Measurements from ENCODE around the gene CHAF1B. TPM values are rescaled to one million over a fixed set of nuclear protein-coding genes. Genes with fewer than 3 reads are reported as not detected.
"Not testable (repeated sequence)": the region's sequence is repeated elsewhere in the genome, so short reads cannot be mapped to it uniquely, and the experiment has no call there.

The CHAF1B gene
- total RNA-seq, 1 donor from 2014 or later = 3.3 TPM

DNA sequence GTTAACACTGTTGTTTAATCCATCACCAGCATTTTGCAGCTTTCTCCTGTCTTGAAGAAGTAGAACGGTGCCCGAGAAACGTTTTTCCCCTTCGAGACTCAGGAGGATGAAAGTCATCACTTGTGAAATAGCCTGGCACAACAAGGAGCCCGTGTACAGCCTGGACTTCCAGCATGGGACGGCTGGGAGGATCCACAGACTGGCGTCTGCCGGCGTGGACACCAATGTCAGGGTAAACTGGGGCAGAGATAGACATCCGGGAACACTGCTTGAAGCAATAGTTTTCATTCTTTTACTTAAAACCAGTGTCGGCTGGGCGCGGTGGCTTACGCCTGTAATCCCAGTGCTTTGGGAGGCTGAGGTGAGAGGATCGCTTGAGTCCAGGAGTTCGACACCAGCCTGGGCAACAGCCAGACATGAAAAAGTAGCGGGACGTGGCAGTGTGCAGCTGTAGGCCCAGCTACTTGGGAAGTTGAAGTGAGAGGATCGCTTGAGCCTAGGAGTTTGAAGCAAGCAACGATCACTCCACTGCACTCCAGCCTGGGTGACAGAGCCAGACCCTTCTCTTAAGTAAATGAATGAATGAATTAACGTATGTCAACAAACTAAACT is 945 bp downstream of the CHAF1B start:
- DNase-seq (ENCODE audit: extremely low read depth, low read depth, low spot score) = no peak

DNA sequence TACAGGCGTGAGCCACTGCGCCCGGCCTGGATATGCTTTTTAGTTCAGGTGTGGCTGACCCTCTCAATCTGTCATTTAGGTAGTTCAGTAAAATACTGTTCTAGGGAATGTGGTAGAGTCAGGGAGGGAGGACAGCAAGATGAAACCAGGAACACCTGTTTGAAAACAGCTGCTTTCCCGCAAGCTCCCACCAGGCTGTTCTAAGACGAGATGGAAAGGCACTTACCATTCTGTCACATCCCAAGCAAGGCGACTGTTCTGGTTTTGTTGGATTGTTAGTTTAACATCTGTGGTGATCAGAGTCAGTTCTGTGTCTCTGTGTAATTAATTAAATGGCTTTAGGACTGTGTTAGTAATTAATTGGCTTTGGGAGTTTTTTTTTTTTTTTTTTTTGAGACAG is 2.9 kb downstream of the CHAF1B start:
- DNase-seq (ENCODE audit: extremely low read depth, low read depth, low spot score) = no peak

DNA sequence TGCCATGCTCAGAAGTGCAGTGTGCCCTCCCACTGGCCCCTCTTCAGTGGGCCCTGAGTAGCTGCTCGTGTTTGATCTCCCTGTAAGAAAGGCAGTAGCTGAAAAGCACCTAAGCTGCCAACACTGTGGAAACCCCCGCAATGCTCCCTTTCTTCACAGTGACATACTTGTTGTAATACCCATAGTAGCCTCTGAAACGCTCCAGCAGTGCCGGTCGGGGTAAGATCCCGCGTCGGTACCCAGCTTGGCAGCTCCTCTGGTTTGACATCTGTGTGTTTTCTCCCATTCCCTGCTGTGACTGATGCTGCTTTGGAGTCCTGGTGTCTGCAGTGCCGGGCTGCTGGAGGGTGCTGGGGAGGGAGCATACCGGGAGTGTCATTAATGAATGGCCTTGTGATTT is 3.6 kb downstream of the CHAF1B start:
- no peak for DNase-seq (ENCODE audit: extremely low read depth, low read depth, low spot score)

DNA sequence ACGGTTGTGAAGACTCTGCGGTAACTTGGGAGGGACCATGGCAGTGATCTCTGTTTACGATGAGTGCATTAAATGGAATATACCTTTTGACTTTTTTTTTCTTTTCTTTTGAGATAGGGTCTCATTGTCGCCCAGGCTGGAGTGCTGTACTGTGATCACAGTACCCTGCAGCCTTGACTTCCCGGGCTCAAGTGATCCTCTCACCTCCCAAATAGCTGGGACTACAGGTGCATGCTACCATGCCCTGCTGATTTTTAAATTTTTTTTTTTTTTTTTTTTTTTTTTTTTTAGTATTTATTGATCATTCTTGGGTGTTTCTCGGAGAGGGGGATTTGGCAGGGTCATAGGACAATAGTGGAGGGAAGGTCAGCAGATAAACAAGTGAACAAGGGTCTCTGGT is 6.5 kb downstream of the CHAF1B start:
- not testable (repeated sequence) for DNase-seq (ENCODE audit: extremely low read depth, low read depth, low spot score)

DNA sequence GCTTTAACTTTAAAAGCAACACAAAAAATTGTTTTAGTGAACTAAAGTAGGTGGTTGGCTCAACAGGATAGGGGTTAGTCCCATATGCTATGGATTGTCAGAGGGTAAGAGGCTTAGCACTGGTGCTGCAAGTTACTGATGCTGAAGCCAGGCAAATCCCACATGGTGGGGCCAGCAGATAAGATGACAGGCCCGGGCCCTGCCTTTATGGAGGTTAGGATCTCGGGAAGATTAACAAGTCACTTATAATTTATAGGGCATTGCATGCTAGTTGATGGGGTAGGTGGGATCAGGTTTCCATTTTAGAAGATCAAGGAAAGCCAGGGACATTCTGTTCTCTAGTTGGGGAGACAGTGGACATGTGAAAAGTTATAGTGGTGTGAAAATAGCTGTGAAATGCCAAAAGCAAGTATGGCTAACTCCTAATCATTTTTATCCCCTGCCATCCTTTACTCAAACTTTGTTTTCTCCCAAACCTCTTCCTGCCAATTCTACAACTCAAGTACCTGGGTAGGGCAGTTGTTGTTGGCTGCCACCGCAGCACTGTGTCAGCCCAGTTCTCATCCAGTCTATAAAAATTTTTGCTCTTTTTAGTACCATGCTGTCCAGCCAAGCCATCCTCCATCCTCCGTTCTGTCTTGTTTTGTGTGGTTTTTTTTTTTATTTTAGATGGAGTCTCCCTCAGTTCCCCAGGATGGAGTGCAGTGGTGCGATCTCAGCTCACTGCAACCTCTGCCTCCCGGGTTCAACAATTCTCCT is 10.3 kb downstream of the CHAF1B start:
- DNase-seq (ENCODE audit: extremely low read depth, low read depth, low spot score) = no peak

DNA sequence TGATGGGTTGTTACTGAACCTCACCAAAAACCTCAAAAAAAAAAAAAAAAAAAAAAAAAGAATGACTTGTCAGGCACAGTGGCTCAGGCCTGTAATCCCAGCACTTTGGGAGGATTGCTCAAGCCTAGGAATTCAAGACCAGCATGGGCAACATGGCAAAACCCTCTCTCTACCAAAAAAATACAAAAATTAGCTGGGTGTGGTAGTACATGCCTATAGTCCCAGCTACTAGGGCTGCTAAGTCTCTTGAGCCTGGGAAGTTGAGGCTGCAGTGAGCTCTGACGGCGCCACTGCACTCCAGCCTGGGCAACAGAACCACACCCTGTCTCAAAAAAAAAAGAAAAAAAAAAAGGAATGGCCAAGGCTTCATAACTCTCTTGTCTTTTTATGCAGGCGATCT is 11.1 kb downstream of the CHAF1B start:
- DNase-seq (ENCODE audit: extremely low read depth, low read depth, low spot score) = no peak

DNA sequence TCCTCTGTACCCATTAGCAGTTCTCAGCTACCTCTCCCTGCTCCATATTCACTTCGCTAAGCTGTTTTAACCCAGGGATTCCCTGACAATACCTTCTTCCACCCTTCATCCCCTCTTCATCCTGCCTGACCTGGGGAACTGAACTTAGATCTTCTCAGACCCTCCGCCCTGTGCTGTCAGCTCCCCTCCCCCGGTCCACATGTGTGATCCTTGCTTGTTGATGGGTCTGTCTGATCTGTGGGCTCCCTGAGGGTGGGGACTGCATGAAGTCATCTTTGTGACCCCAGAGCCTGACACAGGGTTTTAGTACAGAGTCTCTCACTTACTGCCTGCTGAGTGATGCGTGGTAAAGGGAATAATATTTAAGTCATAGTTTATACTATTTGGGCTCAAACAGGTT is 11.8 kb downstream of the CHAF1B start:
- no peak for DNase-seq (ENCODE audit: extremely low read depth, low read depth, low spot score)

DNA sequence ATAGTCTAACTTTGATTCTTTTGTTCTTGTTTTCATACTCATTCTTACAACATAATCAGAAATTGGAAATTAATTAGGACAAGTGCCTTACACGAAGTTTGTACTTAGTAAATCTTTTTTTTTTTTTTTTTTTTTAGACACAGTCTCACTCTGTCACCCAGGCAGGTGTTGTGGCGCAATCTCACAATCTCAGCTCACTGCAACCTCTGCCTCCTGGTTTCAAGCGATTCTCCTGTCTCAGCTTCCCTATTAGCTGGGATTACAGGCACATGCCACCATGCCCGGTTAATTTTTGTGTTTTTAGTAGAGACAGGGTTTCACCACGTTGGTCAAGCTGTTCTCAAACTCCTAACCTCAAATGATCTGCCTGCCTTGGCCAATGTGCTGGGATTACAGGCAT is 12.4 kb downstream of the CHAF1B start:
- no peak for DNase-seq (ENCODE audit: extremely low read depth, low read depth, low spot score)

DNA sequence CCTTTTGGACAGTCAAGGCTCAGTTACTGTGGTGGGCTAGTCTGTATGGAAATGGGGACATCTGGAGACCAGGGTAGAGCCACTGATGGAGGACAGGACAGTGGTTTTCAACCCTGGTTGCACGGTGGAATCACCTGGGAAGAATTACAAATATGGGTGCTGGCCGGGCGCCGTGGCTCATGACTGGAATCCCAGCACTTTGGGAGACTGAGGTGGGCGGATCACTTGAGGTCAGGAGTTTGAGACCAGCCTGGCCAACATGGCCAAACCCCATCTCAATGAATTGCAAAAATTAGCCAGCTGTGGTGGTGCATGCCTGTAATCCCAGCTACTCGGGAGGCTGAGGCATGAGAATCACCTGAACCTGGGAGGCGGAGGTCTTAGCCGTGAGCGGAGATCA is 14.5 kb downstream of the CHAF1B start:
- DNase-seq (ENCODE audit: extremely low read depth, low read depth, low spot score) = not testable (repeated sequence)

DNA sequence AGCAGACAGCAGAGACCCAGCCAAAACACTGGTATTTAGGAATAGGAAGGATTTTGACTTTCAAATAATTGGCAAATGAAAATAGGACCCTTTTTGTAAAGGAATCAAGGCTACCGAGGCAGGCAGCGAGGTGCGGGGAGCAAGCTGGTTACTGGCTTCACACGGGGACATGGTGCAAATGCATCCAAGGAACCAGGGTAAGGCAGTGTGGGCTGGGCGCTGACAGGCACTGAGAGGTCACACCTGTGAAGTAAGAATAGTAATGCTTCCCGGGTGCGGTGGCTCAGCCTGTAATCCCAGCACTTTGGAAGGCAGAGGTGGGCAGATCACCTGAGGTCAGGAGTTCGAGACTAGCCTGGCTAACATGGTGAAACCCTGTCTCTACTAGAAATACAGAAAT is 15.5 kb downstream of the CHAF1B start:
- DNase-seq (ENCODE audit: extremely low read depth, low read depth, low spot score) = no peak

DNA sequence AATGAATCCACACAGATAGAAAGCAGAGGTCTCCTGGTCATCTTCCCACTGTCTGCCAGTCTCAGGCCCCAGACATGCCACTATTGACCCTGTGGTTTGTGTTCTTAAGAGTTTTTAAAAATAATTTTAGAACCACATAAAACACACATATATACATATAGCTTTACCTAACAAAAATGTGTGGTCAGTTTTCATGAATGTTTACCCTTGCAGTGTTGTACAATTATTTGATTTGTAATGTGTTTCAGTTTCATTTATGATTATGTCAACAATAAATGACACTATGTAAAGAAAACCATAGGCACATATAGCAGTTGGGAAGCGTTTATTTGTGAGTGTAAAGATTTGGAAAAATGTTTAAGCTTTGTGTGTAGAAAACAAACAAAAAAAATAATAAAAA is 17.1 kb downstream of the CHAF1B start:
- no peak for DNase-seq (ENCODE audit: extremely low read depth, low read depth, low spot score)

DNA sequence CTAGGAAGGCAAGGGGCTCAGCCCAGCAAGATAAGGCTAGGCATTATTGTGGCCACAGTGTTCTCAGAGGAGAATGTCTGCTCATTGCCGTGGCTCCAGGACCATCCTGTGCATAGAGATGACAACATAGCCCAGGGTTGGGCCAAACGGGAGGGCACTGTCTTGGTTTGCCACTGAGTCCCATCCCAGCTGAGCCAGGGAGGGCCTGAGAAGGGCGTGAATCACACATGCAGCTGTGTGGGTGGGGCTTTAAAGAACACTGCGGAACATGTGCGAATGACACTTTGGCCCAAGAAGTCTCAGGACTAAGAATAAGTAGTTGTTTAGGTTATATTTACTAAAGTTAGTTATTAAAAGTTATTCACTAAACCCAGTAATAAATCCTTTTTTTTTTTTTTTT is 18.5 kb downstream of the CHAF1B start:
- no peak for DNase-seq (ENCODE audit: extremely low read depth, low read depth, low spot score)

DNA sequence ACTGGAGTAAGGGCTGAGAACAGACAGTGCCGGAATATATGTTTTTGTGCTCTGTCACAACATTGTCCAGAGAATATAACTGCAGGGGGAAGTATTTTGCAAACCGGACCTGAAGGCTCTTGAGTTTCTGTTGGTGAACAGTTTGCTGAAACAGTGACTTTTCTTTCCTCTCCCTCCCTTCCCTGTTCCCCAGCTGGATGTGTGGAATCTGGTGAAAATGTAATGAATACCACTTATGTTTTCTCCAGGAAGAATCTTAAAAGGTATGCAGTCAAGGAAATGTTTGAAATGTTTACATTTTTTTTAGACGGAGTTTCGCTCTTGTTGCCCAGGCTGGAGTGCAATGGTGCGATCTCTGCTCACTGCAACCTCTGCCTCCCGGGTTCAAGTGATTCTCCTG is 23.4 kb downstream of the CHAF1B start:
- DNase-seq (ENCODE audit: extremely low read depth, low read depth, low spot score) = no peak

DNA sequence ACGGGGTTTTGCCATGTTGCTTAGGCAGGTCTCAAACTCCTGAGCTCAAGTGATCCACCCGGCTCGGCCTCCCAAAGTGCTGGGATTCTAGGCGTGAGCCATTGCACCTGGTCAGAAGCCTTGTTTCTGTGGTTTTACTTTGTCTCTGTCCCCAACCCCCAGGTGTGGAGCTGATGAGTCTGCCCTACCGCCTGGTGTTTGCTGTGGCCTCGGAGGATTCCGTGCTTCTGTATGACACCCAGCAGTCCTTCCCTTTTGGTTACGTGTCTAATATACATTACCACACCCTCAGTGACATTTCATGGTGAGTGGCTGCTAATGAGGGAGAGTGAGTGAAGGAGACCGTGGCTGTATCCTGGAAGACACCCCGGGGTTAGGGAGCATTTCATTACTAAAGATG is 26.1 kb downstream of the CHAF1B start:
- no peak for DNase-seq (ENCODE audit: extremely low read depth, low read depth, low spot score)

DNA sequence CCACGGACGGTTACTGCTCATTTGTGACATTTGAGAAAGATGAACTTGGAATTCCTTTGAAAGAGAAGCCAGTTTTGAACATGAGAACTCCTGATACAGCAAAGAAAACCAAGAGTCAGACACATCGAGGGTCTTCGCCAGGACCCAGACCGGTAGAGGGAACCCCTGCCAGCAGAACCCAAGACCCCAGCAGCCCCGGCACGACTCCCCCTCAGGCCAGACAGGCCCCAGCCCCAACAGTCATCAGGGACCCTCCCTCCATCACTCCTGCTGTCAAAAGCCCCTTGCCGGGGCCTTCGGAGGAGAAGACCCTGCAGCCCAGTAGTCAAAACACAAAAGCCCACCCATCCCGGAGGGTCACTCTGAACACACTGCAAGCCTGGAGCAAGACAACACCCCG is 27.7 kb downstream of the CHAF1B start:
- DNase-seq (ENCODE audit: extremely low read depth, low read depth, low spot score) = no peak

DNA sequence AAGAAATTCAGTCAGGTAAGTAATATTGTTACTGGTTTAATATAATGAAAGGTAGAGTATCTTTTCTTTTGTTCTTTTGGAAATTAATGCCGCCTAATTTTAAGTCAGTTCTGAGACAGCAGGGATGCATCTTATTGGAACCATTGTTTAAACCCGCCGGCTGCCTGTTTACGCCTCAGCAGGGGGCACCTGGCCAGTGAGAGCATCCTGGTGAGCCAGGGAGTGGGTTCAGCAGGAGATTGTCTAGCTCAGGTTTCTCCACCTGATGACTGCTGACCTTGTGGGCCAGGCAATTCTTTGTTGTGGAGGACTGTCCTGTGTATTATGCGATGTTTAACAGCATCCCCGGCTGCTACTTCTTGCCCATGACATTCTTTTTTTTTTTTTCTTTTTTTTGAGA is 30.2 kb downstream of the CHAF1B start:
- no peak for DNase-seq (ENCODE audit: extremely low read depth, low read depth, low spot score)

DNA sequence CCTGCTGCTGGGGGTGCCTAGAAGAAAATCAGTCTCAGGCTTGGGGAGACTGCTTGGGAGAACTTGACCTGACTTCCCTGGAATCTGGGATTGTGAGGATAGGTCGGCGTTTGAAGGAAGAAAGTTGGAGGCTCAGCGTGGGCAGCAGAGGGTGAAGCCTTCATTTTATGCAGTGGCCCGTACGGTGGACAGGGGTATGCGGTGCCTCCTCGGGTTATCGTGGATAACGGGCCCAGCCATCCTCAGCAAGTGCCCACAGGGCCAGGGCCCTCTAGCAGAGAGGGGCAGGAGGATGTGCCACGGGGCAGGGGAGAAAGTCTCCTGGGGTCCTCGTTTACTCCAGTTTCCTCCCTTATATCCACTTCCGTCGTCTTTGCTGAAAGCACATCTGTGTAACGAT is 34.0 kb downstream of the CHAF1B start:
- DNase-seq (ENCODE audit: extremely low read depth, low read depth, low spot score) = no peak

DNA sequence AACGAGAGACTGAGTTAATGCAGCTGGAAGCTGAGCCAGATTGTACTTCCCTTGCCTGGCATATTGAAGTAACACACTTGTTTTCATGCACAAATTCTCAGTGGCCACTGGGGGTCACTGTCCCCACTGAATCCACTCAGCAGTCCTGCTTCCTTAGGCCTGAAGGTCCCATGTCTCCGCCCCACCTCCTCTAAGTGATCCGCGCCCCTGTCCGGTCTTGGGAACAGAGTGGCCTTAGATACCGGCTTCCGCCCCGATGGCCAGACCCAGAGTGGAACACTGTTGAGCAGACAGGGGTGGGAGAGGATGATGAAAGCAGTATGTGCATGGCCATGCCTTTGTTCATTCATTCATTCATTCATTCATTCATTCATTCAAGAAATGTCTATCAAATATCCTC is 34.8 kb downstream of the CHAF1B start:
- DNase-seq (ENCODE audit: extremely low read depth, low read depth, low spot score) = peak; percentile 75

DNA sequence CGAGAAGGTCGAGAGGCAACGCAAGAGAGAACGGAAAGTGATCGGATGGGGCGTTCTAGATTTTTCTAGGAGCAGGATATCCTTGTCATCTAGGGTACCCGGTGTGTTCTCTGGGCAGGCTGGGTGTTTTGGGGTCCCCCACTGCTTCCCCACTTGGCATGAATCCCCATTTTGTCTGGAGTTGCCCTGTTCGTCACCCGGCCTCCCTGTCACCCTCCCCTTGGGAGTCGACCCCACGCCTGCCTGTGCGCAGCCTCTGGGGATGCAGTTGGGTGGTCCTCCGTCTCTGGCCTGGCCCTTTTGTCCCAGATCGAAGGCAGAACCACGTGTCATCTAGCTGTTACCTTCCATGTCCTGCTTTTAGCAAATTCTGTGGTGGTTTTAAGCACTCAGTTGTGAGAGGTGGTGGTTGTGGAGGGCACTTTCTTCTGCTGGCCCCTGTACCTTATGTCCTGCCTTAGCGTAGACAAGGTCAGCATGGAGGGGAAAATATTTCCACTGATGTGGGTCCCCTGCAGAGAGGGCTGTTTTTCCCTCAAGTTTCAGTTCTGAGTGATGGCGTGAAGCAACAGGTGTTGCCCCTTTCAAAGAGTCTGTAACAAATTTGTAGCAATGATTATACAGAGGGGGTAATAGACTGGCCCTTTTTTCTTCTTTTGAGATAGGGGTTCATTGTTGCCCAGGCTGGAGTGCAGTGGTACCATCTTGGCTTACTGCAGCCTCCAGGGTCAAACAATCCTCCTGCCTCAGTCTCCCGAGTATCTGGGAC is 35.6 kb downstream of the CHAF1B start:
- no peak for DNase-seq (ENCODE audit: extremely low read depth, low read depth, low spot score)

DNA sequence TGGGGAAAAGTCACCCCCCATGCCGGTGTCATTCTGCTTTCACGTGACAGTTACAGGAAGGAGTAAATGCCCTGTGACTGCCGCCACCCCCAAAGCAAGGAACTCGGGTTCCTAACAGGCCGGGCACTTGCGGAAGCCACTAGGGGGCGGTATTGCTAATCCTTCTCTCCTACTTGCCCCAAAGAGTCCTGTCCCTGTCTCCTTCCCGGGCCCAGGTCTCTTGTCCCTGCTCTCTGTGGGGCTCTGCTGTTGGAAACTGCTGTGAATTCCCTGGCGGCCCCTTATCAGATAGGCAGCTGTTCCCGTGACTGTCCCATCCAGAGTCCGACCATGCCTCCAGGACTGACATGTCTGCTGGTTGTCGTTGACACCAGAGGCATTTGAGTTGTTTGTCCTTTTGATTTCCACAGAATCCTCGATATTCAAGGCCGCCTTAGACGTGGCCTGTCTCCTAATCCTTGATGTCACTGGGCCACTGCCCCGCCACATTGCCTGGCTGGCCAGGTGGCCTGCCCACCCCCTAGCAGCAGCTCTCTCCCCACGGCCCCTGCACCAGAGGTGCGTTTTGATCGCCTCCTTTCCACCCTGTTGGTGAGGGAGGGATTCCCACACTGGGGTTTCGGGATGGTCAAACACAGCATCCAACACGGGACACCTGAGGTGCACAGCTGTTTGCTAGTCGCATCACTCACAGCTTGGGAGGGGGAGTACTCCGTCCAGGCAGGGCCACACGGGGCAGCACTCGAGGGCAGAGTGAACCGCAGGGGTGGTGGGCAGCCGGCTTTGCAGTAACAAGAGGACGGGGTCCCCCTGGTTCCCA is 37.3 kb downstream of the CHAF1B start:
- DNase-seq (ENCODE audit: extremely low read depth, low read depth, low spot score) = no peak

DNA sequence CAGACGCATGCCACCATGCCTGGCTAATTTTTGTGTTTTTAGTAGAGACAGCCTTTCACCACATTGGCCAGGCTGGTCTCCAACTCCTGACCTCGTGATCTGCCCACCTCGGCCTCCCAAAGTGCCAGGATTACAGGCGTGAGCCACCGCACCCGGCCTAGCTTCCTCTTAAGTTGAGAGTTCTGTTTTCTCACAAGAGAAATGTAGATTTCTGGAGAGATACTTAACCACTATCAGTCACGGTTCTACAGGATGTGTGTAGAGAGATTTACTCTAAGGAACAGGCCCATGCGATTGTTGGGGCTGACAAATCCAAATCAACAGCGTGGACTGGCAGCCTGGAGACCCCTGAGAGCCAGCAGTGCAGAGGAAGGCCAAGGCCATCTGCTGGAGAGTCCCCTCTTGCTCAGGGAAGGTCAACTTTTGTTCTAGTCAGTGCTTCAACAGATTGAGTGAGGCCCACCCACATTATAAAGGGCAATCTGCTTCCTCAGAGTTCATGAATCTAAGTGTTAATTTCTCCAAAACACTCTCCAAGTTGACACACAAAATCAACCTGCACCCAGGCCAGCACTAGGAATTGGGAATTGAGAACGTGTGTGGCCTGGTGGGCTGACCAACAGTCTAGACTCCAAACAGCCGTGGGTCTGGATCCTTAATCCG is 38.7 kb downstream of the CHAF1B start:
- no peak for DNase-seq (ENCODE audit: extremely low read depth, low read depth, low spot score)
